Breast epithelium (tissue), 3 donors: ENCODE results near the gene FOXE1.

Experiments
- POLR2A ChIP-seq: fragments of 450-650 bp; IDR thresholded peaks from one replicate; pipeline ENCODE4 v1.6.1; 2016; ENCODE audit warnings: antibody characterized with exemption, mild to moderate bottlenecking, moderate library complexity
- POLR2AphosphoS5 ChIP-seq, 3 donors: sonication (generic); formaldehyde crosslinking; IDR thresholded peaks; one replicate each; pipeline ENCODE4 v1.6.1; 2017; ENCODE audit warnings: antibody characterized with exemption in 3 of 3
- TF ChIP-seq, protein P1 (sequence below), 3 donors: fragments of 450-650 bp; IDR thresholded peaks; one replicate each; pipeline ENCODE4 v1.5.1; 2016 to 2017; ENCODE audit warnings: antibody characterized with exemption in 3 of 3, mild to moderate bottlenecking in 3 of 3, moderate library complexity in 3 of 3

- TF ChIP-seq POLR2A (no peak), POLR2AphosphoS5 (IDR thresholded peaks at IDR 0.05) (no peak)
- TF ChIP-seq, protein P1, sequence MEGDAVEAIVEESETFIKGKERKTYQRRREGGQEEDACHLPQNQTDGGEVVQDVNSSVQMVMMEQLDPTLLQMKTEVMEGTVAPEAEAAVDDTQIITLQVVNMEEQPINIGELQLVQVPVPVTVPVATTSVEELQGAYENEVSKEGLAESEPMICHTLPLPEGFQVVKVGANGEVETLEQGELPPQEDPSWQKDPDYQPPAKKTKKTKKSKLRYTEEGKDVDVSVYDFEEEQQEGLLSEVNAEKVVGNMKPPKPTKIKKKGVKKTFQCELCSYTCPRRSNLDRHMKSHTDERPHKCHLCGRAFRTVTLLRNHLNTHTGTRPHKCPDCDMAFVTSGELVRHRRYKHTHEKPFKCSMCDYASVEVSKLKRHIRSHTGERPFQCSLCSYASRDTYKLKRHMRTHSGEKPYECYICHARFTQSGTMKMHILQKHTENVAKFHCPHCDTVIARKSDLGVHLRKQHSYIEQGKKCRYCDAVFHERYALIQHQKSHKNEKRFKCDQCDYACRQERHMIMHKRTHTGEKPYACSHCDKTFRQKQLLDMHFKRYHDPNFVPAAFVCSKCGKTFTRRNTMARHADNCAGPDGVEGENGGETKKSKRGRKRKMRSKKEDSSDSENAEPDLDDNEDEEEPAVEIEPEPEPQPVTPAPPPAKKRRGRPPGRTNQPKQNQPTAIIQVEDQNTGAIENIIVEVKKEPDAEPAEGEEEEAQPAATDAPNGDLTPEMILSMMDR (IDR thresholded peaks at IDR 0.05) = no peak
Observed at GRCh38 chr9:97830884-97831829, 21.9 kb upstream of the FOXE1 start.
